Activated T-helper 17 cell treated with anti-CD3 and anti-CD28 coated beads, Interleukin-2, amount 50 U/mL, for 72 hours (primary cell): Measurements from ENCODE around the gene FAM170B. TPM values are rescaled to one million over a fixed set of nuclear protein-coding genes. Genes with fewer than 3 reads are reported as not detected.

Experiments
- ATAC-seq: fragments of 150-1000 bp; cut with Tn5 transposase; replicated peaks from 2 replicates; pipeline ENCODE4 v1.10.0; 2021; ENCODE audit warnings: mild to moderate bottlenecking, moderate library complexity
- H3K27ac Mint-ChIP-seq: one replicate; pipeline ENCODE4 v1.8.0; 2022; ENCODE audit warnings: mixed read lengths
- H3K27me3 Mint-ChIP-seq: one replicate; pipeline ENCODE4 v1.8.0; 2022; ENCODE audit warnings: mixed read lengths
- H3K36me3 Mint-ChIP-seq: one replicate; pipeline ENCODE4 v1.8.0; 2022; ENCODE audit warnings: low read depth, mild to moderate bottlenecking, mixed read lengths
- H3K4me1 Mint-ChIP-seq: one replicate; pipeline ENCODE4 v1.8.0; 2022; ENCODE audit warnings: mixed read lengths
- H3K4me3 Mint-ChIP-seq: one replicate; pipeline ENCODE4 v1.8.0; 2022; ENCODE audit warnings: mild to moderate bottlenecking, mixed read lengths
- H3K9me3 Mint-ChIP-seq: one replicate; pipeline ENCODE4 v1.8.0; 2022; ENCODE audit warnings: mixed read lengths
- total RNA-seq, 2 donors: library from RNA; stranded (reverse); gene quantifications; one replicate each; pipeline ENCODE4 v1.2.3, GENCODE V29; 2022

Gene FAM170B
- total RNA-seq, 2 donors from 2014 or later: not detected

DNA sequence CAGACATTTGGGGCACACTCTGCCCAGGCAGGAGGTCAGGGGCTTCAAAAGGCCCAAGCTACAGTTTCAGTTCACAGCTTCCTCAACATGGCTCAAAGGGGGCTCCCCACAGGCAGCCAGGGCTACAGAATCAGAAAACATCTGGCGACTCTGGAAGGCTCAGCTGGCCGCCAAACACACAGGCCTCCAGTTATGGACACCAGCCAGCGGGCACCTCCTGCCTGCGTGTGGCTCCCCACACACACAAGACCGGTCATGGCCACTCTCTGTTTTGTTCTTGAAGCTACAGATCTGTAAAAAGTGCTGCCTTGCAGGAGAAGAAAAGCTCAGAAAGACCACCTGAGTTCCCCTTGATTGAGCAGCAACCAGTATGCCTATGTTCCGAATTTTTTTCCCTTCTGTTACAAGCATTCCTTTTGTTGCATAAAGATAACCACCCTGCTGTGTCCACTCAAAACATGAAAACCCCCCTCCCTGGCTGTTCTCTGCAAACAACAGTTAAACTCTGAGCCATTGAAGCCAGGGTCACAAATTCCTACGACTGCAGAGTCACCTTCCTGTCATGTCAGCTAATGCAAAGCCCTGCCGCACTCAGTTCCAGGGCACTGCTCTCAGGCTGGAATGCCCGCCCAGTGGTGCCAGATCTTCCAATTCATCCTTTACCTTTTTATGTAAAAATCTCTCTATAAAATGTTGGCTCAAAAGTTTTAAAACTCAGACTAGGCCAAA lies 52.1 kb downstream of the FAM170B start:
- peaks cover 10% of the 10 kb centered on the region for H3K4me1 Mint-ChIP-seq
- ATAC-seq: no peak
- H3K27ac Mint-ChIP-seq: no peak overlapping the region
- no peaks in the 10 kb centered on the region for H3K27me3 Mint-ChIP-seq
- peaks cover 4% of the 10 kb centered on the region for H3K9me3 Mint-ChIP-seq
- H3K36me3 Mint-ChIP-seq: no peaks in the 10 kb centered on the region
- H3K4me3 Mint-ChIP-seq: no peak overlapping the region

Other genes with a start within 250 kb of the FAM170B start
- not detected for gene LRRC18, start 194.2 kb downstream of the FAM170B start, total RNA-seq
- under 1 TPM; 0.06 to 0.13 TPM for gene VSTM4, start 18.5 kb downstream of the FAM170B start, total RNA-seq
- gene TMEM273, start 54.4 kb upstream of the FAM170B start, total RNA-seq: 100 to 1,000 TPM in 1 of 2 donors, 10 to 100 TPM in 1; 92.2 to 262 TPM
- not detected for gene C10orf71, start 165.1 kb upstream of the FAM170B start, total RNA-seq